Jurkat, Clone E6-1 (cell line): ENCODE results near the gene INO80C.
A peak's percentile ranks its signal among the peaks of the same experiment; 100 is the strongest.

Experiments
- DNase-seq: peaks from one replicate; pipeline ENCODE4 v3.0.0-alpha.2; 2011; ENCODE audit warnings: low read depth, low spot score
- H3K4me3 ChIP-seq: 2 replicates; pipeline ENCODE4 v1.5.1; 2011; ENCODE audit warnings: mild to moderate bottlenecking, low read length, control low read depth, moderate library complexity

The INO80C gene

DNA sequence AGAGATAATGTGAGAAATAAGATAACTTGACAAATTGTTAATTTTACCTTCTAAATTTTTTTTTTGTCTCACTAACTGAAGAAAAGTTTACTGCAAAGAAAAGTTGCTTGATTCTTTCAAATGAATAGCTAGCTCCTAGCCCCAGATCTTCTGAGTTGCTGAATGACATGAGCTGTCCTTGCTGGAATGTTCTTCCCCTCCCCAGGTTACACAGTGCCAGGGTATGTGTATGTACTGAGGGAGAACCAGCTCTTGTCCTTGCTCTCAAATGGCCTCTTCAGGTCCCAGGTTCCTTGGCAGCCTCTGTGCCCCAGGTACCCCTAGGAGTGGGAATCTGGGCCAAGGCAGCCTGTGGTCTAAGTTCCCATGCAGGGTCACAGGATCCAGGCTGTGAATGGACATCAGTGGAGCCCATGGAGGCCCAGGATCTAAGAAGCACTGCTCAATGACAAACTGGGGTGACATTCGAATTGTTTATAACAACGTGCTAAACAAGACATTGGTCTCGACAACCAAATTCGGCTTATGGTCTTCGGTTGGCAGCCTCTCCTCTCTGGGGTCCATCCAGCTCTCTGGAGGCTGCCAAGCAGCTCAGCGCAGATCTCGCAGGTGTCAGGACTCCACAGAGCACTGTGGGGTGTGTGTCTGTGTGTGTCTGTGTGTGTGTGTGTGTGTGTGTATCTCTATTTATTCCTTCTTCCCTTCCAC lies 17.1 kb upstream of the INO80C start:
- no peak overlapping the region for H3K4me3 ChIP-seq
- no peak for DNase-seq

DNA sequence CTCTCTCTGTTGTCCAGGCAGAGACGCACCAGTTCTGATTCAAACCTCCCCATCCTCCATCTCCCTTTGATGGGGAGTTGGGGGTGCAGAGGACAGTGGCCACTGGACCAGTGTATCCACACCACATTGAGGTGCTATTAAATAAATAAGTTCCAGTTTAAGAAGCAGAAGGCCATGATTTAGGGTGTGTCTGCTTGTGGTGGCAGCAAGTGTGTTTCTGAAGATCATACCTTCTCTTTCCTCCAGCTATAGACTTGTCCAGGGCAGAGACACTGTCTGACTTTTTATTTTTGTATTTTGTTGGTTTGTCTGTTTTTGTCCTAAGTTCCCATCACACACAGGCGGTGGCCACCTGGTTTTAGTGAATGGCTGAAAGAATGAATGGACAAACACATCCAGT lies 16.5 kb upstream of the INO80C start:
- no peak for DNase-seq
- H3K4me3 ChIP-seq = no peak overlapping the region

GRCh38 chr18:35513181-35513936 lies 15.6 kb upstream of the INO80C start:
- H3K4me3 ChIP-seq = no peak overlapping the region
- no peak for DNase-seq

GRCh38 chr18:35512761-35513160 lies 15.0 kb upstream of the INO80C start:
- DNase-seq = no peak
- no peak overlapping the region for H3K4me3 ChIP-seq

DNA sequence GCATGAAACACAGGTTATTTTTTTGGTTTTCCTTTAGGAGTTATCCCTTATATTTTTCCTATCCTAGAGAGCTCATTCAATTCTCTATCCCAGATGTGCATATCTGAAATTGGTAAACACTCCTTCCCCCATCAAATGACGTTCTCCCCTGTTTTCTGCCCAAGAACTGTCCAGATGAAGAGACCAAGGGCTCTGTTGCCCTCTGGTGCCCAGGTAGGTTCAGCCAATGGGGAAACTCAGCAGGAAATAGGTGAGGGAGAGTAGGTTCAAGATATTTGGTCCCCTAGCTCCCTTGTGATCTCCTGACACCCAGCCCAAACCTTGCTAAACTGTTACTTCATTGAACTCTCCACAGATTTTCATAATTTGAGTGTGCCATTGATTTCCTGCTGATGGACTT lies 14.1 kb upstream of the INO80C start:
- no peak for DNase-seq
- no peak overlapping the region for H3K4me3 ChIP-seq

DNA sequence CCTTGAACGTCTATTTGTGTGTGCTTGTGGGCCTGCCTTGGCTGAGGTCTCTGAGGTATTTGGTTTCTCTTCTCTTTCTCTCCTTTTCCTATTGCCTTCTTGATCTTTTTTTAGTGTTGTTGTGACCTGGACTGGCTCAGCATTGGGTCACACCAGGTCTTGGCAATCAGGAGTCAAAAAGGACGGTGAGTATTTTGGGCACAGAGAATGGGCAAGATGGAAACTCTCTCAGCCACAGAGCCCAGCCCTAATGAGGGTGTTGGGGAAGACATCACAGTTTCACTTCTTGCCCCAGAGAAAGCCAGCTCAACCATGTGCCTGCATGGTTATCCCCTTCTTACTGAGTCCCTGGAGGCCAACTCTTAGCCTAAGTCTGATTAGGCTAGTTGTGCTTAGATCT lies 13.7 kb upstream of the INO80C start:
- no peak for DNase-seq
- H3K4me3 ChIP-seq = no peak overlapping the region

DNA sequence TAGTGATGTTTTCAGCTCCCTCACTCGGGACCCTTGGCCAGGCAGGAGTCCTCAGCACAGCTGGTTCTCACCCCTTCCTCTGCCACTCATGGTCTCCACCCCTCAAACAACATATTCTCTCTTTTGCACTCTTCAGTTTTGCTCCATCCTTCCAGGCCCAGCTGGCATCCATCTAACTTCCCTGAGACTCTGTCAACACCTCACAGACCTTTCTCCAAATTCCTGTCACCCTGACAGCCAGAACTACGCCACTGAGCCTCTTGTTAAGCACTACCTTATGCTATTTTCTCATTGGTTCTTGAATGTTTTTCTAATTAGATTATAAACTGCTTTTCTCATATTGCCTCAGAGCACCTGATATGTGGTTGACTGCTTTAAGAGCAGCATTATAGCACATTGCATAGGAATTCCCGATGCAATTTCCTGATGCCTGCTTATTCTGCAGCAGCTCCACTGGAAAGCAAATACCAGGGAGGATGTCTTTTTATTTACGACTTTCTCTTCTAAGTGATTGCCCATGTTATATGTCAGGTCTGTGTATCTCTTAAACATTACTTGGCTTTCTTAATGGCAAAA lies 12.4 kb upstream of the INO80C start:
- no peak overlapping the region for H3K4me3 ChIP-seq
- DNase-seq = no peak

GRCh38 chr18:35508746-35509338 lies 11.1 kb upstream of the INO80C start:
- DNase-seq = no peak
- no peak overlapping the region for H3K4me3 ChIP-seq

- DNase-seq = no peak
- H3K4me3 ChIP-seq = no peak overlapping the region
These were observed 10.3 kb upstream of the INO80C start for GRCh38 chr18:35508030-35508429.

GRCh38 chr18:35507623-35508022 lies 9.9 kb upstream of the INO80C start:
- DNase-seq = no peak
- H3K4me3 ChIP-seq = no peak overlapping the region

DNA sequence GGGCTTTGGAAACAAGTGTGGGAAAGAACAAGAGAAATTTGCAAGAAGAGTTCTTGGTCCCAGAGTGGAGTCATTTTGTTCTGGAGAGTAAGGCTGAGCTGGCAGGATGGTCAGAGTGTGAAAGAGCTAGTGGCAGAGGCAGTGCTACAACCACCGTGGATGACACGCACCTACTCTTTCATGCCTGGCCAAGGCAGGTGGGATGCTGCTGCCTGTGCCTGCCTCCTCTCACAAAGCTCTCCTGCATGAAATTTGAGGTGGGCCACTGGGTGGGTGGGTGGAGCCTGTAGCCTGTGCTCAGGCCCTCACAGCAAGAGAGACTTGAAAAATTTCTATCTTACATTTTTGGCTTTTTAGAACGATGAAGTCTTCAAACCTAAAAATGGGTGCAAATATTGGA lies 9.4 kb upstream of the INO80C start:
- no peak overlapping the region for H3K4me3 ChIP-seq
- no peak for DNase-seq

DNA sequence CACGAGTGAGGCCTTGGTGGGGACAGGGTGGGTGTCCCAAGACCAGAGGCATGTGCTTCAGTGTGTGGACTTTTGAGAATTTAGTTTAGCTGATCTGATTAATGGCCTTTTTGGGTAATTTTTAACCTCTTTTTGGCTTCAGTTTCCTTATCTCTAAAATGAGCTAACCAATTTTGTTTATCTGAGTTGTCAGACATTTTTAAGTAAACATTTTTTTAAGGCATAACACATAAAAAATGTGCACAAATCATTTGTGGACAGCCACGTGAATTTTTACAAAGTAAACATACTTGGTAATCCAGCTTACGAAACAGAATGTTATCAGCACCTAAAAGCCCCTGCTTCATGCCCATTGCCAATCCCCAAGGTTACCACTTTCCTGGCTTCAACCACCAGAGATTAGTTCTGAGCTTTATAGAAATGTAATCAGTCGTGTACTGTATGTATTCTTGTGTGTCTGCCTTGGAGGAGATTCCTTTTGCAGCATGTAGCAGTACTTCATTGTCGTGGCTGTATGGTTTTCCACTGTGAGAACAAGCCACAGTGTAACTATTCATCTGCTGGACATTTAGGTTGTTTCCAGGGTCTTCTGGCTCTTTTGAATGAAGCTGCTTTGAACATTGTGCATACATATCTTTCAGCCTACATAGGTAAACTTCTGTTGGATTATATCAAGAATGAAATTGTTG lies 8.4 kb upstream of the INO80C start:
- DNase-seq = no peak
- H3K4me3 ChIP-seq = no peak overlapping the region

- H3K4me3 ChIP-seq = no peak overlapping the region
- no peak for DNase-seq
These were observed 7.2 kb upstream of the INO80C start for GRCh38 chr18:35504996-35505395.

DNA sequence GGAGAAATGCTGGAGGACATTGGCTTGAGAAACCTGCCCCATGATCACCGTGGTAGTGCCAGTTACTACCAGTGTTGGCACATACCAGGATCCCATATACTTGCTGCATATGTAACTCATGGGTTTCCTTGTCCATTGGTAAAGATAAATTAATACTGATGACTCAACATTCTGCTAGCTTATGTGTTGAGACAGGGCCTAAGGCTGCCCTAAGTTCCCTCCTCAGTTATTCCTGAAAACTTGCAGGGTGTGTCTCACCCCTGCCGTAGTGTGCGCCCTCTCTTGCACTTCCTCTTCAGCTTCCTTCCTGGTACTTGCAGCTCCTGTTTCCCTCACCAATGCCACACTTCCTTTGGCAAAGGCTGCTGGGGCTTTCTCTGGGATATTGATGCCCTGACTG lies 4.3 kb upstream of the INO80C start:
- DNase-seq = no peak

DNA sequence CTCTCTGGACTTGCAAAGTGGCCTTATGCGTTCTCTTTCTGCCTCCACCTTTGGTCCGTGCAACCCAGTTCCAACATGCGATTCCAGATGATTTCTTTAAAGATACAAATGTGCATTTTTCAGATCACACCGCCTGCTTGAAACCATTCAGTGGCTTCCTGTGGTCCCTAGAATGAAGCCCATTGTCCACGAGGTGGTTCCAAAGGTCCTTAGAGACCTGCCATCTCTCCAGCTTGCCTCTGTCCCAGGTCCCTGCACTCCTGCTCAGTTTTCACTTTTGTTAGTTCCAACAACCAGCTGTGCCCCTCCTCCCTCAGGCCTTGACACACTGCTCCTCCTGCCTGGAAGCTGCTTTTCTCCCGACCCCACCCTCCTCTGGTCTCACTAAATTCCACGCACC lies 3.6 kb upstream of the INO80C start:
- DNase-seq = no peak

More for the DNA sequence above, 4.3 kb upstream of the INO80C start:
- H3K4me3 ChIP-seq = no peak overlapping the region

GRCh38 chr18:35500113-35500512 lies 2.4 kb upstream of the INO80C start:
- H3K4me3 ChIP-seq = no peak overlapping the region
- no peak for DNase-seq

More for the DNA sequence above, 3.6 kb upstream of the INO80C start:
- no peak overlapping the region for H3K4me3 ChIP-seq

- DNase-seq = no peak
These were observed 762 bp downstream of the INO80C start for GRCh38 chr18:35497027-35497369.

DNA sequence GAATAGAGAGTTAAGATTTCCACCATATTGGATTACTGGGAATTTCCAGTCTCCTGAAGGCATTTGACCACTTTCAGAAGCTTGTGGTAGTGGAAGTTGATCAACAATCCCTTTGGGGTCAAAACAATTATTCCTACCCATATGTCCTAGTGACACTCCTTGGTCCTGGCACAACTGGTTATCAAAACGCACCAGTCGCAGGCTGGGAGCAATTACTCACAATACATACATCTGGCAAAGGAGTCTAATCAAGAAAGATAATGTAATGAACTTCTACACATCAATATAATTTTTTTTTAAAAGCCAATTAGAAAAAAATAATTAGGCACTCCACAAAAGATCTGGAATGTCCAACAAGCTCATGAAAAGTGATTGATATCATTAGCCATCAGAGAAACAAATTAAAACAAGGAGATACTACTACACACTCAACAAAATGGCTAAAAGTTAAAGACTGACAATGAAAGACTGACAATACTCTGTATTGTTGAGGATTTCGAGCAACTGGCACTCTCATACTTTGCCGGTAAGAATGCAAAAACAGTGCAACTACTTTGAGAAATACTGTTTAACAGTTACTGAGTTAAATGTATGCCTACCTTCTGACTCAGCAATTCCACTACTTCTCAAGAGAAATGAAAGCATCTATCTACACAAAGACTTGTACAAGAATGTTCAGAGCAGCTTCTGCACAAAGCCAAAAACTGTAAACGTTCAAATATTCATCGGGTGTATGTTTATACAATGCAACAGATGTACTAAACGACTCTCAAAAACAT lies 2.0 kb downstream of the INO80C start:
- H3K4me3 ChIP-seq = no peak overlapping the region
- no peak for DNase-seq

More at GRCh38 chr18:35497027-35497369, 762 bp downstream of the INO80C start:
- H3K4me3 ChIP-seq = peak overlapping the region; percentile 70
